ENCODE measurements around the gene ZNRF3. TPM values are rescaled to one million over a fixed set of nuclear protein-coding genes. Genes with fewer than 3 reads are reported as not detected.

Gene ZNRF3
- total and polyA plus RNA-seq, 4 donors = 3.5 to 10.2 (median 6.9) TPM

GRCh38 chr22:29023172-29023796 is 139.9 kb downstream of the ZNRF3 start:
- H3K27ac ChIP-seq (ENCODE audit: low read depth in 1 of 2, low read length in 1 of 2) = no peak overlapping the region
- WGBS, 2 donors = 53 to 64% methylated on average over 3 of the region's 3 CpGs
- peaks cover 0 to 2% (median 0%) of the 10 kb centered on the region in 4 donors for H3K36me3 ChIP-seq (ENCODE audit: control insufficient read depth in 4 of 4, insufficient read depth in 4 of 4, low read length in 4 of 4)
- no peak overlapping the region for H3K4me3 ChIP-seq
- H3K9me3 ChIP-seq (ENCODE audit: control insufficient read depth in 4 of 4, insufficient read depth in 3 of 4, low read length in 3 of 4) = no peaks in the 10 kb centered on the region
- TF ChIP-seq CTCF (IDR thresholded peaks at IDR 0.05; ENCODE audit: control extremely low read depth, extremely low read depth) = no peak
- no peak for ATAC-seq (ENCODE audit: insufficient read depth, low FRiP score)
- DNase-seq = no peak
- H3K9ac ChIP-seq (ENCODE audit: insufficient read depth in 1 of 2, low read length in 2 of 2) = no peak overlapping the region
- no peaks in the 10 kb centered on the region for H3K27me3 ChIP-seq (ENCODE audit: control insufficient read depth in 3 of 3, insufficient read depth in 3 of 3, low read length in 2 of 3)
- peaks cover 0 to 7% (median 3%) of the 10 kb centered on the region in 5 donors for H3K4me1 ChIP-seq (ENCODE audit: control insufficient read depth in 5 of 5, insufficient read depth in 5 of 5, low read length in 5 of 5)

- H3K9ac ChIP-seq (ENCODE audit: insufficient read depth in 1 of 2, low read length in 2 of 2) = no peak overlapping the region
- no peaks in the 10 kb centered on the region for H3K9me3 ChIP-seq (ENCODE audit: control insufficient read depth in 4 of 4, insufficient read depth in 3 of 4, low read length in 3 of 4)
- H3K27me3 ChIP-seq (ENCODE audit: control insufficient read depth in 3 of 3, insufficient read depth in 3 of 3, low read length in 2 of 3) = no peaks in the 10 kb centered on the region
- no peak for ATAC-seq (ENCODE audit: insufficient read depth, low FRiP score)
- H3K4me1 ChIP-seq (ENCODE audit: control insufficient read depth in 5 of 5, insufficient read depth in 5 of 5, low read length in 5 of 5) = peaks cover 0 to 21% (median 8%) of the 10 kb centered on the region in 5 donors
- TF ChIP-seq CTCF (IDR thresholded peaks at IDR 0.05; ENCODE audit: control extremely low read depth, extremely low read depth) = no peak
- H3K27ac ChIP-seq (ENCODE audit: low read depth in 1 of 2, low read length in 1 of 2) = no peak overlapping the region
- 92 to 98% methylated on average over 3 of the region's 3 CpGs for WGBS, 2 donors
- H3K36me3 ChIP-seq (ENCODE audit: control insufficient read depth in 4 of 4, insufficient read depth in 4 of 4, low read length in 4 of 4) = peaks cover 0 to 2% (median 0%) of the 10 kb centered on the region in 4 donors
- no peak for DNase-seq
- no peak overlapping the region for H3K4me3 ChIP-seq
Observed at GRCh38 chr22:29026579-29026978, 143.2 kb downstream of the ZNRF3 start.

GRCh38 chr22:29028468-29028867 is 145.1 kb downstream of the ZNRF3 start:
- Histone ChIP-seq H3K9ac (ENCODE audit: insufficient read depth in 1 of 2, low read length in 2 of 2) (no peak overlapping the region), H3K27ac (ENCODE audit: low read depth in 1 of 2, low read length in 1 of 2) (peak overlapping the region in 1 of 2 donors; percentile 49), H3K4me1 (ENCODE audit: control insufficient read depth in 5 of 5, insufficient read depth in 5 of 5, low read length in 5 of 5) (peaks cover 5 to 30% (median 14%) of the 10 kb centered on the region in 5 donors), H3K36me3 (ENCODE audit: control insufficient read depth in 4 of 4, insufficient read depth in 4 of 4, low read length in 4 of 4) (no peaks in the 10 kb centered on the region), H3K9me3 (ENCODE audit: control insufficient read depth in 4 of 4, insufficient read depth in 3 of 4, low read length in 3 of 4) (no peaks in the 10 kb centered on the region), H3K27me3 (ENCODE audit: control insufficient read depth in 3 of 3, insufficient read depth in 3 of 3, low read length in 2 of 3) (no peaks in the 10 kb centered on the region), H3K4me3 (no peak overlapping the region)
- DNase-seq (no peak), ATAC-seq (ENCODE audit: insufficient read depth, low FRiP score) (no peak)
- no peak for TF ChIP-seq CTCF (IDR thresholded peaks at IDR 0.05; ENCODE audit: control extremely low read depth, extremely low read depth)
- 69 to 89% methylated on average over 4 of the region's 4 CpGs for WGBS, 2 donors

All from lung (tissue), 12 donors.